Uterus (tissue), 4 donors: ENCODE results near the gene PRKN. TPM values are rescaled to one million over a fixed set of nuclear protein-coding genes. Genes with fewer than 3 reads are reported as not detected.

Experiments
- DNase-seq, 2 donors: peaks; one replicate each; pipeline ENCODE4 v3.0.0-alpha.2; 2019 to 2020
- H3K27ac ChIP-seq, 2 donors: fragments of 200-600 bp; sonication (generic); 1 replicate in 1 of 2; 2 replicates in 1 of 2; pipeline ENCODE4 v1.5.1; 2016 to 2018
- H3K27me3 ChIP-seq, 2 donors: fragments of 200-600 bp; sonication (generic); one replicate each; pipeline ENCODE4 v1.5.1; 2018 to 2019; ENCODE audit warnings: control low read depth in 1 of 2
- H3K36me3 ChIP-seq, 2 donors: fragments of 200-600 bp; sonication (generic); one replicate each; pipeline ENCODE4 v1.5.1; 2019; ENCODE audit warnings: control low read depth in 1 of 2
- H3K4me1 ChIP-seq, 2 donors: fragments of 200-600 bp; sonication (generic); one replicate each; pipeline ENCODE4 v1.5.1; 2018 to 2019; ENCODE audit warnings: control low read depth in 1 of 2
- H3K4me3 ChIP-seq, 2 donors: fragments of 200-600 bp; sonication (generic); 1 replicate in 1 of 2; 2 replicates in 1 of 2; pipeline ENCODE4 v1.5.1; 2018 to 2019; ENCODE audit warnings: mild to moderate bottlenecking in 1 of 2
- H3K9me3 ChIP-seq, 2 donors: fragments of 200-600 bp; sonication (generic); one replicate each; pipeline ENCODE4 v1.5.1; 2019; ENCODE audit warnings: control low read depth in 1 of 2
- POLR2A ChIP-seq, 2 donors: fragments of 450-650 bp; IDR thresholded peaks; one replicate each; pipeline ENCODE4 v1.6.1; 2016; ENCODE audit warnings: antibody characterized with exemption in 2 of 2, mild to moderate bottlenecking in 1 of 2, moderate library complexity in 1 of 2
- intact Hi-C: fragments of 100-400 bp; cut with DNase I; formaldehyde crosslinking; loops from one replicate; pipeline ENCODE4 v1.15.1; 2023; ENCODE audit warnings: low total_unique reads
- total RNA-seq, 4 donors: library from RNA; depleted of rRNA in 3 of 4; stranded (reverse); fragments of >200 nt in 3 of 4; gene quantifications; one replicate each; pipeline versions ENCODE4 v1.1.0 to v1.2.4, GENCODE V29; 2014 to 2023
- TF ChIP-seq, protein P1 (sequence below), 4 experiments: fragments of 200-600 bp in 2 of 4; fragments of 450-650 bp in 2 of 4; sonication (generic) in 2 of 4; IDR thresholded peaks; one replicate each; pipeline ENCODE4 v1.5.1; 2016 to 2019; ENCODE audit warnings: antibody characterized with exemption in 4 of 4, mild to moderate bottlenecking in 2 of 4, moderate library complexity in 1 of 4
- donor health status: DM: yes; HTN: yes; CAD: no.

The PRKN gene
- total RNA-seq, 4 donors from 2014 or later, result 10.2 to 21.3 (median 13.1) TPM

DNA sequence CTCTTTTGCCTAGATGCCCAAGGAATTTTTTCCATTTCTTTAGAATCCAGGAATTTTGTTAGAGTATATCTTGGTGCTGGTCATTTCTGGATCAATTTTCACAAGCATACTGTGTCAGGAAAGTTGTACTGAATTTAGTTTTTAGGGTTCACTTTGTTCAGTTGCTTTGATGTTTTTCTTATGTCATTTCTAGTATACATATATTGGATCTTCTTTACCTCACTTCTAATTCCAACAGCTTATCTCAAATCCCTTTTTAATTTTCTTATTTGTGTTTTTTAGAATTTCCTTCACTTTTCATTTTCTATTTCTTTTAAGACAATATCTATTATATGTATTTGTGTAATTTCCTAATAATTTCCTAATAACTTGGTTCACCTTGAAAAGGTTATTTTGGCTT lies 1172.7 kb downstream of the PRKN start:
- intact Hi-C loops, result no loop called here
- no peak overlapping the region for H3K27ac ChIP-seq

DNA sequence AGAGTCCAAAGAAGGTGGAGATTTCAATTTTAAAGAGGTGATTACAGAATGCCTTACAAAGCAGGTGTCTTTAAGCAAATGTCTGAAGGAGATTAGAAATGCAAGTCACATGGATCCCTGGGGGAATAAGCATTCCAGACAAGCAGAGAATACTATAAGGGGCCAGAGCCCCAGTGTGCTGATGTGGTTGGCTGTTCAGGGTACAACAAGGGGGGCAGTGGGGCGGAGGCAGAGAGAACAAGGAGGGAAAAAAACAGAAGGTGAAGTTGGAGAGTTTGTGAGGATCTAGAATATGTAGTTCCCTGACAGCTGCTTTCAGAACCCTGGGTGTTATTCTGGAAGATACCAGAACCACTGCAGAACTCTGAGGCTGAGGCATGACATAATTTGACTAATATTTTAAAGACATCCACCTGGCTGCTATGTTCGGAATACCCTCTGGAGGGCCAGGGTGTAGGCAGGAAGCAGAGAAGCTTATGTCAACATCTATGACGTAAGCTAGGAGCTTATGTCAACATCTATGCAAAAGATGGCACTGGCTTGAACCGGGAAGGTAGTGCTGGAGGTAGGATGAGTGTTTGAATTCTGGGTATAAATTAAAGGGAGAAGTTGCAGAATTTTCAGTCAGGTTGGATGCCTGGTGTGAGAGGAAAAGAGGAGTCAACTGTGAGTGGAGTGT lies 1177.5 kb downstream of the PRKN start:
- Histone ChIP-seq H3K27ac (no peak overlapping the region), H3K4me1 (no peaks in the 10 kb centered on the region), H3K27me3 (no peaks in the 10 kb centered on the region), H3K36me3 (no peaks in the 10 kb centered on the region), H3K4me3 (no peak overlapping the region), H3K9me3 (peaks cover 0 to 12% of the 10 kb centered on the region in 2 donors)
- intact Hi-C loops, result no loop called here
- TF ChIP-seq POLR2A (IDR thresholded peaks at IDR 0.05), result no peak
- TF ChIP-seq, protein P1, sequence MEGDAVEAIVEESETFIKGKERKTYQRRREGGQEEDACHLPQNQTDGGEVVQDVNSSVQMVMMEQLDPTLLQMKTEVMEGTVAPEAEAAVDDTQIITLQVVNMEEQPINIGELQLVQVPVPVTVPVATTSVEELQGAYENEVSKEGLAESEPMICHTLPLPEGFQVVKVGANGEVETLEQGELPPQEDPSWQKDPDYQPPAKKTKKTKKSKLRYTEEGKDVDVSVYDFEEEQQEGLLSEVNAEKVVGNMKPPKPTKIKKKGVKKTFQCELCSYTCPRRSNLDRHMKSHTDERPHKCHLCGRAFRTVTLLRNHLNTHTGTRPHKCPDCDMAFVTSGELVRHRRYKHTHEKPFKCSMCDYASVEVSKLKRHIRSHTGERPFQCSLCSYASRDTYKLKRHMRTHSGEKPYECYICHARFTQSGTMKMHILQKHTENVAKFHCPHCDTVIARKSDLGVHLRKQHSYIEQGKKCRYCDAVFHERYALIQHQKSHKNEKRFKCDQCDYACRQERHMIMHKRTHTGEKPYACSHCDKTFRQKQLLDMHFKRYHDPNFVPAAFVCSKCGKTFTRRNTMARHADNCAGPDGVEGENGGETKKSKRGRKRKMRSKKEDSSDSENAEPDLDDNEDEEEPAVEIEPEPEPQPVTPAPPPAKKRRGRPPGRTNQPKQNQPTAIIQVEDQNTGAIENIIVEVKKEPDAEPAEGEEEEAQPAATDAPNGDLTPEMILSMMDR (IDR thresholded peaks at IDR 0.05), result no peak
- DNase-seq, result no peak

More for the DNA sequence above, 1172.7 kb downstream of the PRKN start:
- DNase-seq, result no peak
- H3K4me1 ChIP-seq, result no peaks in the 10 kb centered on the region
- no peaks in the 10 kb centered on the region for H3K36me3 ChIP-seq
- no peak for TF ChIP-seq POLR2A (IDR thresholded peaks at IDR 0.05)
- TF ChIP-seq, protein P1 (IDR thresholded peaks at IDR 0.05), result no peak
- no peaks in the 10 kb centered on the region for H3K27me3 ChIP-seq
- peaks cover 0 to 17% of the 10 kb centered on the region in 2 donors for H3K9me3 ChIP-seq
- H3K4me3 ChIP-seq, result no peak overlapping the region

DNA sequence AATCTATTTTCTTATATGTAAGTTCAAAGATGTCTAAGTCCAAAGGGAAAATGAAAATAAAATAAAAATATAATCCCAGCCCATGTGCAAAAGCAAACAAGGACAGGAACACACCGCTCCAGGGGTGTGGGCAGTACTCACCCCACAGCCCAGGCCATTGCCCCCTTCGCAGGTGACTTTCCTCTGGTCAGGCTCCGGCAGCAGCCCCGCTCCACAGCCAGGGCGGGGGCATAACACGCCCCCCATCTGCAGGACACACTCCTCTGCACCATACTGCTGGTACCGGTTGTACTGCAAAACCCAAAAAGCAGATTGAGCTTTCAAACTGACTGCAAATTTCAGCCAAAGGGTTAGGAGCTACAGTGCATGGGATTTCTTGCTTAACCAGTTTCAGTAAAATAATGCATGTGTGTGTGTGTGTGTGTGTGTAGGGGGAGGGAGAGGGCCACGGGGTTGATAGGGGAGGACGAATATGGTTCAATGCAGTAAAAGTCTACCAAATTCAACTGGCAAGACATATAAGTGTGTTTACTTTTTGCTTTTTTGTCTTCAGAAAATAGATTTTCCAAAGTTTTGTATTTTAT lies 1178.8 kb downstream of the PRKN start:
- H3K4me1 ChIP-seq, result no peaks in the 10 kb centered on the region
- H3K9me3 ChIP-seq, result peaks cover 0 to 2% of the 10 kb centered on the region in 2 donors
- no peaks in the 10 kb centered on the region for H3K27me3 ChIP-seq
- no peak for DNase-seq
- no peak overlapping the region for H3K4me3 ChIP-seq
- H3K27ac ChIP-seq, result no peak overlapping the region
- TF ChIP-seq, protein P1 (IDR thresholded peaks at IDR 0.05), result no peak
- no peak for TF ChIP-seq POLR2A (IDR thresholded peaks at IDR 0.05)
- no peaks in the 10 kb centered on the region for H3K36me3 ChIP-seq
- intact Hi-C loops, result no loop called here

DNA sequence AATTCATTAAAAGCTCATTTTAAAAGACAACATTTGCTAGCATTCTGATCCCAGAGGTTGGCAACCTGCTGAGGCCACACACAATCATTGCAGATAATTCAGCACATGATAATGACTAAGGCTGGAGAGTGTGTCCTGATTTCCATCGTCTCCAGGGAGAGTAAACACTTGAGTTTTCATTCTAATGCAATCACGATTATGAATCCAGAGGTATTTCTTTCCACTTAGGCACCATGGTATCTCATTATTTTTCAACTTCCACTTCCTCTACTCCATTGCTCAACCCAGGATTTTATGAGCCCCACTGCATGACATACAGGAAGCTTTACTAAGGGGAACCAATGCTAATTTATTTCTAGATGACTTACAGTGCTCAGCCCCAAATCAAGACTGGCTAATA lies 1179.9 kb downstream of the PRKN start:
- no peaks in the 10 kb centered on the region for H3K36me3 ChIP-seq
- no peak for DNase-seq
- H3K4me1 ChIP-seq, result no peaks in the 10 kb centered on the region
- no peak for TF ChIP-seq POLR2A (IDR thresholded peaks at IDR 0.05)
- no peaks in the 10 kb centered on the region for H3K27me3 ChIP-seq
- no peak overlapping the region for H3K4me3 ChIP-seq
- H3K27ac ChIP-seq, result no peak overlapping the region
- no peaks in the 10 kb centered on the region for H3K9me3 ChIP-seq
- intact Hi-C loops, result no loop called here

DNA sequence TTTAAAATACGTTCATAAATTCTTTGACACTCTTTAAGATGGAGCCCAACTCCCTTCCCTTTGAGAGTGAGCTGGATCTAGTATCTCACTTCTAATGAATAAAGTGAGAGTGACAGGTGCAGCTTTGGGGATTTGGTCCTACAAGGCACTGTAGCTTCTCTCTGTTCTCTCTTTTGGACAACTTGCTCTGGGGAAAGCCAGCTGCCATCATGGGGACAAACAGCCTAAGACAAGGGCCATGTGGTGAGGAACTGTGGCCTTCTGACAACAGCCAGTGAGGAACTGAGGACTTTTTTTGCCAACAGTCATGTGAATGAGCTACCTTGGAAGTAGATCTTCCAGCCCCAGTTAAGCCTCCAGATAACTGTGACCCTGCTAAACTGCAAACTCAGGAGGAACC lies 1180.9 kb downstream of the PRKN start:
- intact Hi-C loops, result no loop called here
- H3K9me3 ChIP-seq, result no peaks in the 10 kb centered on the region
- no peak overlapping the region for H3K4me3 ChIP-seq
- H3K27me3 ChIP-seq, result no peaks in the 10 kb centered on the region
- no peak for TF ChIP-seq POLR2A (IDR thresholded peaks at IDR 0.05)
- TF ChIP-seq, protein P1 (IDR thresholded peaks at IDR 0.05), result no peak
- DNase-seq, result no peak
- H3K27ac ChIP-seq, result no peak overlapping the region
- H3K4me1 ChIP-seq, result no peaks in the 10 kb centered on the region
- H3K36me3 ChIP-seq, result no peaks in the 10 kb centered on the region
